IMR-90 (cell line): Measurements from ENCODE around the gene RUNX1. TPM values are rescaled to one million over a fixed set of nuclear protein-coding genes. Genes with fewer than 3 reads are reported as not detected.

Experiments used
- ATAC-seq: fragments of 200-7000 bp; cut with Tn5 transposase; 2 replicates; pipeline ENCODE4 v1.9.1; 2020; ENCODE audit warnings: low read depth, mild to moderate bottlenecking, moderate library complexity
- BruUV-seq: library from RNA; stranded (reverse); fragments of 400-500 nt; replicated peaks from 2 replicates; lab custom pipeline; 2021; lab: Mats Ljungman, UMichigan
- CTCF ChIA-PET: fragments of 300-600 bp; formaldehyde crosslinking; extraction: SDS; loops from one replicate; lab custom pipeline; 2021; ENCODE audit warnings: antibody characterized with exemption; lab: Yijun Ruan, JAX
- POLR2A ChIA-PET: fragments of 300-600 bp; sonication (Branson Sonifier 250); formaldehyde crosslinking; loops from one replicate; lab custom pipeline; 2022; ENCODE audit warnings: antibody characterized with exemption; ENCODE audit not compliant: unreplicated experiment; lab: Charles Lee
- DNase-seq: peaks from one replicate; pipeline ENCODE4 v3.0.0; 2013
- H2AFZ ChIP-seq: replicated peaks from 2 replicates; pipeline ENCODE3; 2013; ENCODE audit warnings: low read length, mild to moderate bottlenecking; ENCODE audit not compliant: poor library complexity
- H2AK5ac ChIP-seq: 2 replicates; pipeline ENCODE4 v1.6.1; 2013; ENCODE audit warnings: low read depth, low read length, inconsistent platforms
- H2AK9ac ChIP-seq: replicated peaks from 2 replicates; pipeline ENCODE3; 2013; ENCODE audit warnings: mild to moderate bottlenecking, low read depth, low read length, moderate library complexity; ENCODE audit not compliant: poor library complexity
- H2BK120ac ChIP-seq: 2 replicates; pipeline ENCODE4 v1.6.1; 2013; ENCODE audit warnings: low read depth, low read length, inconsistent platforms
- H2BK15ac ChIP-seq: 3 replicates; pipeline ENCODE4 v1.6.1; 2013; ENCODE audit warnings: low read depth, low read length, inconsistent platforms
- H2BK20ac ChIP-seq: 2 replicates; pipeline ENCODE4 v1.6.1; 2013; ENCODE audit warnings: low read depth, mild to moderate bottlenecking, inconsistent platforms, low read length, moderate library complexity
- H2BK5ac ChIP-seq: 2 replicates; pipeline ENCODE4 v1.6.1; 2013; ENCODE audit warnings: mild to moderate bottlenecking, low read depth, low read length, inconsistent platforms; ENCODE audit not compliant: poor library complexity, severe bottlenecking
- H3K14ac ChIP-seq: replicated peaks from 2 replicates; pipeline ENCODE4 v1.6.1; 2013; ENCODE audit warnings: low read depth, low read length, inconsistent platforms
- H3K18ac ChIP-seq: 2 replicates; pipeline ENCODE4 v1.6.1; 2013; ENCODE audit warnings: low read depth, low read length, control low read depth
- H3K23ac ChIP-seq: 2 replicates; pipeline ENCODE4 v1.6.1; 2013; ENCODE audit warnings: low read depth, low read length, inconsistent platforms
- H3K27ac ChIP-seq: 2 replicates; pipeline ENCODE4 v1.5.1; 2013; ENCODE audit warnings: mild to moderate bottlenecking, control low read depth, low read length; ENCODE audit not compliant: insufficient read depth
- H3K27me3 ChIP-seq: 2 replicates; pipeline ENCODE4 v1.6.1; 2013; ENCODE audit warnings: low read length; ENCODE audit not compliant: control insufficient read depth, insufficient read depth
- H3K36me3 ChIP-seq: 2 replicates; pipeline ENCODE4 v1.6.1; 2013; ENCODE audit warnings: low read length, mixed read lengths; ENCODE audit not compliant: control insufficient read depth, insufficient read depth
- H3K4ac ChIP-seq: 2 replicates; pipeline ENCODE4 v1.6.1; 2013; ENCODE audit warnings: low read depth, low read length, inconsistent platforms
- H3K4me1 ChIP-seq: 2 replicates; pipeline ENCODE4 v1.6.1; 2013; ENCODE audit warnings: low read length, mixed read lengths; ENCODE audit not compliant: control insufficient read depth, insufficient read depth
- H3K4me2 ChIP-seq: 2 replicates; pipeline ENCODE4 v1.6.1; 2013; ENCODE audit warnings: low read depth, mild to moderate bottlenecking, control low read depth, low read length, moderate library complexity
- H3K4me3 ChIP-seq: 2 replicates; pipeline ENCODE4 v1.5.1; 2013; ENCODE audit warnings: low read depth, mild to moderate bottlenecking, control low read depth, low read length, moderate library complexity; ENCODE audit not compliant: insufficient read depth
- H3K56ac ChIP-seq: 2 replicates; pipeline ENCODE4 v1.6.1; 2013; ENCODE audit warnings: low read length, inconsistent platforms; ENCODE audit not compliant: insufficient read depth; ENCODE audit errors: extremely low read depth
- H3K79me1 ChIP-seq, 2 experiments: 2 replicates each; pipeline ENCODE4 v1.6.1; 2013; ENCODE audit warnings: low read length in 2 of 2, inconsistent platforms in 1 of 2, low read depth in 1 of 2
- H3K9ac ChIP-seq: 2 replicates; pipeline ENCODE4 v1.6.1; 2013; ENCODE audit warnings: low read depth, low read length, control low read depth
- H3K9me1 ChIP-seq: 2 replicates; pipeline ENCODE4 v1.6.1; 2013; ENCODE audit warnings: low read length, inconsistent platforms; ENCODE audit not compliant: insufficient read depth
- H3K9me3 ChIP-seq: 2 replicates; pipeline ENCODE4 v1.6.1; 2013; ENCODE audit warnings: low read length; ENCODE audit not compliant: control insufficient read depth, insufficient read depth
- H4K20me1 ChIP-seq: 2 replicates; pipeline ENCODE4 v1.6.1; 2013; ENCODE audit warnings: low read length, inconsistent platforms; ENCODE audit not compliant: insufficient read depth
- H4K5ac ChIP-seq: 2 replicates; pipeline ENCODE4 v1.6.1; 2013; ENCODE audit warnings: mild to moderate bottlenecking, low read depth, low read length, control low read depth
- H4K8ac ChIP-seq, 2 experiments: 2 replicates each; pipeline ENCODE4 v1.6.1; 2013; ENCODE audit warnings: low read depth in 2 of 2, low read length in 2 of 2, control low read depth in 1 of 2, inconsistent platforms in 1 of 2
- H4K91ac ChIP-seq: 2 replicates; pipeline ENCODE4 v1.6.1; 2013; ENCODE audit warnings: low read depth, low read length, inconsistent platforms; ENCODE audit not compliant: insufficient read depth
- CHD1 ChIP-seq: IDR thresholded peaks from 2 replicates; pipeline ENCODE4 v1.6.1; 2012; ENCODE audit warnings: low read depth, low read length, improper control_type of control experiment
- FOS ChIP-seq: fragments of 150-350 bp; IDR thresholded peaks from 2 replicates; pipeline ENCODE4 v1.6.1; 2016; ENCODE audit warnings: low read depth, low read length
- MAZ ChIP-seq: IDR thresholded peaks from 2 replicates; pipeline ENCODE4 v1.6.1; 2012; ENCODE audit warnings: low read depth, mild to moderate bottlenecking, low read length, improper control_type of control experiment, moderate library complexity, borderline replicate concordance
- MXI1 ChIP-seq: IDR thresholded peaks from 2 replicates; pipeline ENCODE4 v1.6.1; 2012; ENCODE audit warnings: low read depth, mild to moderate bottlenecking, low read length, moderate library complexity, borderline replicate concordance
- POLR2A ChIP-seq: IDR thresholded peaks from 2 replicates; pipeline ENCODE4 v1.6.1; 2012; ENCODE audit warnings: mild to moderate bottlenecking, low read depth, low read length
- RCOR1 ChIP-seq: IDR thresholded peaks from 2 replicates; pipeline ENCODE4 v1.6.1; 2012; ENCODE audit warnings: mild to moderate bottlenecking, low read length, improper control_type of control experiment; ENCODE audit not compliant: insufficient replicate concordance
- WGBS, 2 experiments: methylation state at CpG; one replicate each; pipeline versions ENCODE4 v1.1.5 to v1.1.7; 2013; ENCODE audit warnings: missing lambda C conversion rate in 2 of 2; ENCODE audit not compliant: insufficient read length in 1 of 2; ENCODE audit errors: extremely low coverage in 2 of 2; 5-methylcytosine and 5-hydroxymethylcytosine counted together
- dilution Hi-C: fragments of 300-500 bp; cut with HindIII; formaldehyde crosslinking; loops from one replicate; pipeline ENCODE4 v1.14.3; 2018; ENCODE audit warnings: low sequenced_read_pairs; ENCODE audit not compliant: unreplicated experiment
- in situ Hi-C: fragments of 300-500 bp; cut with MboI; formaldehyde crosslinking; loops from 3 replicates; pipeline ENCODE4 v1.14.3; 2019; ENCODE audit warnings: low sequenced_read_pairs, inconsistent platforms, mixed read lengths
- intact Hi-C: fragments of 100-400 bp; cut with micrococcal nuclease; formaldehyde crosslinking; loops from 2 replicates; pipeline ENCODE4 v1.10.0; 2022
- polyA plus RNA-seq, 3 experiments: library from polyadenylated mRNA; depleted of rRNA; stranded (reverse); fragments of >200 nt; gene quantifications; 2 replicates each; pipeline ENCODE4 v1.2.3, GENCODE V29; 2012; ENCODE audit warnings: low replicate concordance in 1 of 3
- total RNA-seq: library from RNA; depleted of rRNA; stranded (reverse); fragments of >200 nt; gene quantifications from 2 replicates; pipeline ENCODE4 v1.2.3, GENCODE V29; 2012
- TF ChIP-seq, protein P1 (sequence below): fragments of 150-350 bp; IDR thresholded peaks from 2 replicates; pipeline ENCODE4 v1.6.1; 2016; ENCODE audit warnings: low read depth, mild to moderate bottlenecking, low read length, moderate library complexity, borderline replicate concordance
- TF ChIP-seq, protein P2 (sequence below): conservative IDR thresholded peaks from 2 replicates; pipeline ENCODE4 v1.5.1; 2012; ENCODE audit warnings: mild to moderate bottlenecking, low read depth, low read length, improper control_type of control experiment

RUNX1 gene
- total and polyA plus RNA-seq, 2 of the 4 experiments (the other 2 are of a cell fraction) = 34.5 to 56.5 TPM

DNA sequence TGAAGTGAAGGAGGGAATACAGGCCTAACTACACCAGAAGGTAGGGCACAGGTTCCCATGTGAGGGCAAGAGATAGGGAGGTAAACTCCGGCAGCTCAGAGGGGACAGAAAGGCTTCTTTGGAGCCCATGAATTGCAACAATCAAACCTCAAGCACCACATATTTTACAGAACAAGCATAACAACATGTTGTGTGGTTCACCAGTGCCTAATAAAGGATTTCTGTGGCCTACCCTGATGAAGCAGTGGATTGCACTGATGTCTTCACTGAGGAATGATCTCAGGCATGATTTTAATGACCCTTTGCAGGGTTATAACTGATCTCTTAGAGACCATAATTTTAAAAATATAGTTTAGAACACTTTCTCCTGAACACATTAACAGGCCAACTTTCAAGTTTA, 77.4 kb downstream of the RUNX1 start:
- no peak overlapping the region for H2AFZ ChIP-seq
- BruUV-seq = no TSS peak
- TF ChIP-seq MXI1 (no peak), FOS (no peak), CHD1 (no peak), MAZ (no peak), POLR2A (no peak), RCOR1 (no peak)
- TF ChIP-seq, protein P1, sequence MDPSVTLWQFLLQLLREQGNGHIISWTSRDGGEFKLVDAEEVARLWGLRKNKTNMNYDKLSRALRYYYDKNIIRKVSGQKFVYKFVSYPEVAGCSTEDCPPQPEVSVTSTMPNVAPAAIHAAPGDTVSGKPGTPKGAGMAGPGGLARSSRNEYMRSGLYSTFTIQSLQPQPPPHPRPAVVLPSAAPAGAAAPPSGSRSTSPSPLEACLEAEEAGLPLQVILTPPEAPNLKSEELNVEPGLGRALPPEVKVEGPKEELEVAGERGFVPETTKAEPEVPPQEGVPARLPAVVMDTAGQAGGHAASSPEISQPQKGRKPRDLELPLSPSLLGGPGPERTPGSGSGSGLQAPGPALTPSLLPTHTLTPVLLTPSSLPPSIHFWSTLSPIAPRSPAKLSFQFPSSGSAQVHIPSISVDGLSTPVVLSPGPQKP = no peak
- TF ChIP-seq, protein P2, sequence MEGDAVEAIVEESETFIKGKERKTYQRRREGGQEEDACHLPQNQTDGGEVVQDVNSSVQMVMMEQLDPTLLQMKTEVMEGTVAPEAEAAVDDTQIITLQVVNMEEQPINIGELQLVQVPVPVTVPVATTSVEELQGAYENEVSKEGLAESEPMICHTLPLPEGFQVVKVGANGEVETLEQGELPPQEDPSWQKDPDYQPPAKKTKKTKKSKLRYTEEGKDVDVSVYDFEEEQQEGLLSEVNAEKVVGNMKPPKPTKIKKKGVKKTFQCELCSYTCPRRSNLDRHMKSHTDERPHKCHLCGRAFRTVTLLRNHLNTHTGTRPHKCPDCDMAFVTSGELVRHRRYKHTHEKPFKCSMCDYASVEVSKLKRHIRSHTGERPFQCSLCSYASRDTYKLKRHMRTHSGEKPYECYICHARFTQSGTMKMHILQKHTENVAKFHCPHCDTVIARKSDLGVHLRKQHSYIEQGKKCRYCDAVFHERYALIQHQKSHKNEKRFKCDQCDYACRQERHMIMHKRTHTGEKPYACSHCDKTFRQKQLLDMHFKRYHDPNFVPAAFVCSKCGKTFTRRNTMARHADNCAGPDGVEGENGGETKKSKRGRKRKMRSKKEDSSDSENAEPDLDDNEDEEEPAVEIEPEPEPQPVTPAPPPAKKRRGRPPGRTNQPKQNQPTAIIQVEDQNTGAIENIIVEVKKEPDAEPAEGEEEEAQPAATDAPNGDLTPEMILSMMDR = no peak
- dilution Hi-C loops = no loop called here
- peaks cover 0 to 24% of the 10 kb centered on the region in 2 experiments; a peak in 2 of 4 replicates for H3K79me1 ChIP-seq
- no peak for ATAC-seq
- WGBS, 2 experiments = no CpG with 5 or more reads among the region's 1 CpG
- 0 out of 2 replicates have a peak overlapping the region, but pooled peaks have one; percentile 19 for H3K14ac ChIP-seq
- peak overlapping the region; percentile 38; the same call in 1 of the 2 replicates for H2BK120ac ChIP-seq
- H2AK9ac ChIP-seq = no peak overlapping the region
- no peak overlapping the region for H3K4me2 ChIP-seq
- H3K4me3 ChIP-seq = no peak overlapping the region
- H3K4me1 ChIP-seq = peaks cover 9% of the 10 kb centered on the region
- H3K18ac ChIP-seq = no peak overlapping the region
- H3K36me3 ChIP-seq = no peaks in the 10 kb centered on the region
- peak overlapping the region; percentile 39; the same call in 1 of the 2 replicates for H2BK20ac ChIP-seq
- no peaks in the 10 kb centered on the region for H4K20me1 ChIP-seq
- ChIA-PET POLR2A (no interaction called here), CTCF (no interaction called here)
- intact Hi-C loops = no loop called here
- no peaks in the 10 kb centered on the region for H3K27me3 ChIP-seq
- no peak overlapping the region for H3K23ac ChIP-seq
- peak overlapping the region; percentile 26; the same call in 1 of the 2 replicates for H3K4ac ChIP-seq
- in situ Hi-C loops = no loop called here
- DNase-seq = no peak
- no peak overlapping the region for H2BK5ac ChIP-seq
- no peak overlapping the region for H3K9ac ChIP-seq
- H3K9me1 ChIP-seq = peaks cover 18% of the 10 kb centered on the region
- H4K8ac ChIP-seq = no peak overlapping the region
- no peak overlapping the region for H4K91ac ChIP-seq
- H3K9me3 ChIP-seq = no peaks in the 10 kb centered on the region
- H3K27ac ChIP-seq = no peak overlapping the region
- H3K56ac ChIP-seq = no peak overlapping the region
- H2AK5ac ChIP-seq = peak overlapping the region; percentile 75
- H2BK15ac ChIP-seq = no peak overlapping the region
- H4K5ac ChIP-seq = no peak overlapping the region
